COLO829 (cell line): ENCODE data around the gene PRKAG2.
"Not testable (repeated sequence)": the region's sequence is repeated elsewhere in the genome, so short reads cannot be mapped to it uniquely, and the experiment has no call there.

Source experiments
- DNase-seq: peaks from one replicate; pipeline ENCODE4 v3.0.0; 2012; ENCODE audit warnings: low spot score

PRKAG2 gene

GRCh38 chr7:151785681-151785965 lies 91.3 kb downstream of the PRKAG2 start:
- no peak for DNase-seq

GRCh38 chr7:151784853-151785680 lies 91.8 kb downstream of the PRKAG2 start:
- no peak for DNase-seq

GRCh38 chr7:151783958-151784575 lies 92.8 kb downstream of the PRKAG2 start:
- DNase-seq, result no peak

- DNase-seq, result no peak
These were observed 94.1 kb downstream of the PRKAG2 start for GRCh38 chr7:151782598-151783448.

- DNase-seq, result not testable (repeated sequence)
These were observed 94.7 kb downstream of the PRKAG2 start for GRCh38 chr7:151782256-151782597.

GRCh38 chr7:151781161-151781845 lies 95.6 kb downstream of the PRKAG2 start:
- no peak for DNase-seq

- no peak for DNase-seq
These were observed 96.3 kb downstream of the PRKAG2 start for GRCh38 chr7:151780631-151781030.

GRCh38 chr7:151779678-151780077 lies 97.2 kb downstream of the PRKAG2 start:
- no peak for DNase-seq

GRCh38 chr7:151779255-151779654 lies 97.7 kb downstream of the PRKAG2 start:
- no peak for DNase-seq

- DNase-seq, result no peak
These were observed 98.8 kb downstream of the PRKAG2 start for GRCh38 chr7:151777908-151778670.

- no peak for DNase-seq
These were observed 99.4 kb downstream of the PRKAG2 start for GRCh38 chr7:151777495-151777880.

GRCh38 chr7:151776876-151777494 lies 99.9 kb downstream of the PRKAG2 start:
- no peak for DNase-seq

GRCh38 chr7:151776446-151776845 lies 100.5 kb downstream of the PRKAG2 start:
- DNase-seq, result no peak

- DNase-seq, result no peak
These were observed 101.1 kb downstream of the PRKAG2 start for GRCh38 chr7:151775547-151776443.

- DNase-seq, result no peak
These were observed 102.0 kb downstream of the PRKAG2 start for GRCh38 chr7:151774951-151775350.

GRCh38 chr7:151773797-151774196 lies 103.1 kb downstream of the PRKAG2 start:
- no peak for DNase-seq

- no peak for DNase-seq
These were observed 106.7 kb downstream of the PRKAG2 start for GRCh38 chr7:151770232-151770631.

- no peak for DNase-seq
These were observed 107.6 kb downstream of the PRKAG2 start for GRCh38 chr7:151769188-151769821.

- no peak for DNase-seq
These were observed 108.1 kb downstream of the PRKAG2 start for GRCh38 chr7:151768805-151769187.

- DNase-seq, result no peak
These were observed 109.4 kb downstream of the PRKAG2 start for GRCh38 chr7:151767557-151767956.
